ENCODE results near the gene ADCK1. TPM values are rescaled to one million over a fixed set of nuclear protein-coding genes. Genes with fewer than 3 reads are reported as not detected.

Gene ADCK1
- total and polyA plus RNA-seq, 3 donors from 2014 or later, result 7.5 to 14.3 (median 12.3) TPM

GRCh38 chr14:77868552-77869285 lies 68.8 kb downstream of the ADCK1 start:
- no peaks in the 10 kb centered on the region for H3K9me3 ChIP-seq
- DNase-seq, result no peak
- H3K27me3 ChIP-seq, result no peaks in the 10 kb centered on the region
- TF ChIP-seq POLR2A (IDR thresholded peaks at IDR 0.05) (no peak), CTCF (IDR thresholded peaks at IDR 0.05) (no peak)
- intact Hi-C loops (cut with DNase I; ENCODE audit: low total_unique reads), result no loop called here
- 83 to 85% methylated on average over 12 to 13 of the region's 13 CpGs for WGBS, 2 donors
- no peaks in the 10 kb centered on the region for H3K36me3 ChIP-seq (ENCODE audit: low read depth, missing control alignments)
- no peak overlapping the region for H3K4me3 ChIP-seq
- no peaks in the 10 kb centered on the region for H3K4me1 ChIP-seq
- H3K27ac ChIP-seq, result no peak overlapping the region

- no peaks in the 10 kb centered on the region for H3K27me3 ChIP-seq
- TF ChIP-seq POLR2A (IDR thresholded peaks at IDR 0.05), result no peak
- TF ChIP-seq CTCF (IDR thresholded peaks at IDR 0.05), result no peak
- H3K27ac ChIP-seq, result no peak overlapping the region
- intact Hi-C loops (cut with DNase I; ENCODE audit: low total_unique reads), result no loop called here
- no peaks in the 10 kb centered on the region for H3K4me1 ChIP-seq
- H3K9me3 ChIP-seq, result no peaks in the 10 kb centered on the region
- H3K36me3 ChIP-seq (ENCODE audit: low read depth, missing control alignments), result no peaks in the 10 kb centered on the region
- H3K4me3 ChIP-seq, result no peak overlapping the region
- no peak for DNase-seq
Observed at GRCh38 chr14:77869340-77869739, 69.4 kb downstream of the ADCK1 start.

- no peaks in the 10 kb centered on the region for H3K36me3 ChIP-seq (ENCODE audit: low read depth, missing control alignments)
- no peak for DNase-seq
- intact Hi-C loops (cut with DNase I; ENCODE audit: low total_unique reads), result no loop called here
- WGBS, 2 donors, result 72 to 83% methylated on average over 4 of the region's 4 CpGs
- H3K27me3 ChIP-seq, result no peaks in the 10 kb centered on the region
- no peak overlapping the region for H3K27ac ChIP-seq
- H3K4me3 ChIP-seq, result no peak overlapping the region
- no peak for TF ChIP-seq POLR2A (IDR thresholded peaks at IDR 0.05)
- no peak for TF ChIP-seq CTCF (IDR thresholded peaks at IDR 0.05)
- no peaks in the 10 kb centered on the region for H3K4me1 ChIP-seq
- H3K9me3 ChIP-seq, result no peaks in the 10 kb centered on the region
Observed at GRCh38 chr14:77870646-77871045, 70.7 kb downstream of the ADCK1 start.

GRCh38 chr14:77872152-77872551 lies 72.2 kb downstream of the ADCK1 start:
- no peaks in the 10 kb centered on the region for H3K9me3 ChIP-seq
- no peak overlapping the region for H3K27ac ChIP-seq
- intact Hi-C loops (cut with DNase I; ENCODE audit: low total_unique reads), result no loop called here
- no peak for DNase-seq
- 82 to 92% methylated on average over 7 to 8 of the region's 8 CpGs for WGBS, 2 donors
- no peaks in the 10 kb centered on the region for H3K27me3 ChIP-seq
- TF ChIP-seq CTCF (IDR thresholded peaks at IDR 0.05), result no peak
- TF ChIP-seq POLR2A (IDR thresholded peaks at IDR 0.05), result no peak
- no peak overlapping the region for H3K4me3 ChIP-seq
- H3K4me1 ChIP-seq, result no peaks in the 10 kb centered on the region
- no peaks in the 10 kb centered on the region for H3K36me3 ChIP-seq (ENCODE audit: low read depth, missing control alignments)

- H3K4me1 ChIP-seq, result no peaks in the 10 kb centered on the region
- H3K36me3 ChIP-seq (ENCODE audit: low read depth, missing control alignments), result no peaks in the 10 kb centered on the region
- WGBS, 2 donors, result 89 to 95% methylated on average over 4 of the region's 4 CpGs
- no peak for DNase-seq
- no peak overlapping the region for H3K27ac ChIP-seq
- no peaks in the 10 kb centered on the region for H3K27me3 ChIP-seq
- no peaks in the 10 kb centered on the region for H3K9me3 ChIP-seq
- no peak overlapping the region for H3K4me3 ChIP-seq
- intact Hi-C loops (cut with DNase I; ENCODE audit: low total_unique reads), result no loop called here
- TF ChIP-seq CTCF (IDR thresholded peaks at IDR 0.05), result no peak
- TF ChIP-seq POLR2A (IDR thresholded peaks at IDR 0.05), result no peak
Observed at GRCh38 chr14:77872983-77873382, 73.1 kb downstream of the ADCK1 start.
